Sigmoid colon (tissue), 4 donors: Measurements from ENCODE around the gene EFNA5.

Source experiments
- EP300 ChIP-seq, 4 donors: sonication (generic); formaldehyde crosslinking; IDR thresholded peaks; one replicate each; pipeline ENCODE4 v1.6.1; 2017; ENCODE audit warnings: antibody characterized with exemption in 4 of 4
- POLR2A ChIP-seq, 2 donors: fragments of 450-650 bp; IDR thresholded peaks; one replicate each; pipeline ENCODE4 v1.6.1; 2016; ENCODE audit warnings: antibody characterized with exemption in 2 of 2, mild to moderate bottlenecking in 2 of 2, moderate library complexity in 2 of 2
- POLR2AphosphoS5 ChIP-seq, 4 donors: sonication (generic); formaldehyde crosslinking; IDR thresholded peaks; one replicate each; pipeline ENCODE4 v1.6.1; 2017; ENCODE audit warnings: antibody characterized with exemption in 4 of 4
- TF ChIP-seq, protein P1 (sequence below), 4 experiments: fragments of 450-650 bp in 3 of 4; fragments of 200-600 bp in 1 of 4; IDR thresholded peaks; one replicate each; pipeline ENCODE4 v1.5.1; 2016 to 2019; ENCODE audit warnings: antibody characterized with exemption in 4 of 4, mild to moderate bottlenecking in 3 of 4, moderate library complexity in 2 of 4

DNA sequence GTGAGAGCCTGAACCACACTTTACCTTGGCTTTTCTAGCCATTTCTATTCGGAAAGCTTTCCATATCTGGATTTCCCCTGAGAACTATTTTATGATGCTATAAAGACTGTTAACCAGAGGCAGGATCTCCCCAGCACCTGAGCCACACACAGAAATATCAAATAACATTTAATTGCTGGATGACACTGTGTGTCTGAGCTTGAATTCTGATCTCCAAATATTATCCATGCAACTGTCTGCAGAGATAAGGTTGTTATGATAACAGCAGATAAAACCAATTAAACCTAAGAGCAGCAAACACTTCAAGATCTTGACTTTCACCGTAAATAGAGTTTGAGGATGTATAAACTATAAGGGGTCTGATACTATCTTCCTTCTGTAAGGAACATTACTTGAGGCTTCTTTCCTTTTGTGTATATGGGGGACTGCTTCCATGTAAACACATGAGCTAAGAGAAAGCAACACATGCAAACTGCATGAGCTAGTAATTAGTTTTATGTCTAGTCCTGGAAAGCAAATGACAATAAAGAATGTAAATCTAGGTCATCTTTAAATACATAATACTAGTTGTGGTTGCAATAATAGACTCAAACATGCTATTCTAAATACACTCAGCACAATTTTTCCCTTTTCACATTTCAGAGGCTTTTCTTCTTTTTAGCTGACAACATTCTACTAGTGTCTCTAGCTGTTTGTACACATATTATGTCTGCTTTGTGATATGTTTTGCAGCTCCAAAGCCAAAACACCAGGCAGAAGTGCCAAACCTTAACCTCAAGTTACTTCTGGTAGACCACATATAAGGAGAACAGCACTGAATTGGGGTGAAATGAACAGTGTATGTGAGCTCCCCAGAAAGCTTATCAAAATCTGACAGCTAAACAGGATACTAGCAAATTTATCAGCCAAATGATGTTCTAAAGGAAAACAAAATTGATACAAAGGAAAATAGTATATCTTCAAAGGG is 136.5 kb downstream of the EFNA5 start:
- TF ChIP-seq, protein P1, sequence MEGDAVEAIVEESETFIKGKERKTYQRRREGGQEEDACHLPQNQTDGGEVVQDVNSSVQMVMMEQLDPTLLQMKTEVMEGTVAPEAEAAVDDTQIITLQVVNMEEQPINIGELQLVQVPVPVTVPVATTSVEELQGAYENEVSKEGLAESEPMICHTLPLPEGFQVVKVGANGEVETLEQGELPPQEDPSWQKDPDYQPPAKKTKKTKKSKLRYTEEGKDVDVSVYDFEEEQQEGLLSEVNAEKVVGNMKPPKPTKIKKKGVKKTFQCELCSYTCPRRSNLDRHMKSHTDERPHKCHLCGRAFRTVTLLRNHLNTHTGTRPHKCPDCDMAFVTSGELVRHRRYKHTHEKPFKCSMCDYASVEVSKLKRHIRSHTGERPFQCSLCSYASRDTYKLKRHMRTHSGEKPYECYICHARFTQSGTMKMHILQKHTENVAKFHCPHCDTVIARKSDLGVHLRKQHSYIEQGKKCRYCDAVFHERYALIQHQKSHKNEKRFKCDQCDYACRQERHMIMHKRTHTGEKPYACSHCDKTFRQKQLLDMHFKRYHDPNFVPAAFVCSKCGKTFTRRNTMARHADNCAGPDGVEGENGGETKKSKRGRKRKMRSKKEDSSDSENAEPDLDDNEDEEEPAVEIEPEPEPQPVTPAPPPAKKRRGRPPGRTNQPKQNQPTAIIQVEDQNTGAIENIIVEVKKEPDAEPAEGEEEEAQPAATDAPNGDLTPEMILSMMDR (IDR thresholded peaks at IDR 0.05) = no peak
- TF ChIP-seq EP300 (IDR thresholded peaks at IDR 0.05) (no peak), POLR2A (IDR thresholded peaks at IDR 0.05) (no peak), POLR2AphosphoS5 (IDR thresholded peaks at IDR 0.05) (no peak)
